Prostate gland (tissue), 2 donors: Measurements from ENCODE around the gene DACT2.

Experiments
- POLR2A ChIP-seq: fragments of 450-650 bp; IDR thresholded peaks from one replicate; pipeline ENCODE4 v1.6.1; 2016; ENCODE audit warnings: antibody characterized with exemption, mild to moderate bottlenecking
- POLR2AphosphoS5 ChIP-seq: sonication (generic); formaldehyde crosslinking; IDR thresholded peaks from one replicate; pipeline ENCODE4 v1.6.1; 2017; ENCODE audit warnings: antibody characterized with exemption
- TF ChIP-seq, protein P1 (sequence below), 4 experiments: fragments of 200-600 bp in 2 of 4; fragments of 450-650 bp in 2 of 4; sonication (generic) in 2 of 4; IDR thresholded peaks; 1 replicate in 3 of 4; 2 replicates in 1 of 4; pipeline ENCODE4 v1.5.1; 2016 to 2019; ENCODE audit warnings: antibody characterized with exemption in 4 of 4, mild to moderate bottlenecking in 2 of 4, moderate library complexity in 2 of 4

DNA sequence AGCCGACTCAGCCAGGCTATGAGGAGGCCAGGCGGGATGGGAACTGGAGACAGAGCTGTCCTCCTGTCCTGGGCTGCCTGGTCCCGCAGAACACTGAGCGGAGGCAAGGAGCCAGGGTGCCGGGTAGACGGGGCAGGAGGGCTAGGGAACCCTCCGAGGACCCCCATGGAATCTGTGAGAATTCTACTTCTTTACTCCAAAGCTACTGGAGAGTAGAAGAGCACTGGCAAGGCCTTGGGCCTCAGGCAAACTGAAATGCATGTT is 14.9 kb downstream of the DACT2 start:
- TF ChIP-seq, protein P1, sequence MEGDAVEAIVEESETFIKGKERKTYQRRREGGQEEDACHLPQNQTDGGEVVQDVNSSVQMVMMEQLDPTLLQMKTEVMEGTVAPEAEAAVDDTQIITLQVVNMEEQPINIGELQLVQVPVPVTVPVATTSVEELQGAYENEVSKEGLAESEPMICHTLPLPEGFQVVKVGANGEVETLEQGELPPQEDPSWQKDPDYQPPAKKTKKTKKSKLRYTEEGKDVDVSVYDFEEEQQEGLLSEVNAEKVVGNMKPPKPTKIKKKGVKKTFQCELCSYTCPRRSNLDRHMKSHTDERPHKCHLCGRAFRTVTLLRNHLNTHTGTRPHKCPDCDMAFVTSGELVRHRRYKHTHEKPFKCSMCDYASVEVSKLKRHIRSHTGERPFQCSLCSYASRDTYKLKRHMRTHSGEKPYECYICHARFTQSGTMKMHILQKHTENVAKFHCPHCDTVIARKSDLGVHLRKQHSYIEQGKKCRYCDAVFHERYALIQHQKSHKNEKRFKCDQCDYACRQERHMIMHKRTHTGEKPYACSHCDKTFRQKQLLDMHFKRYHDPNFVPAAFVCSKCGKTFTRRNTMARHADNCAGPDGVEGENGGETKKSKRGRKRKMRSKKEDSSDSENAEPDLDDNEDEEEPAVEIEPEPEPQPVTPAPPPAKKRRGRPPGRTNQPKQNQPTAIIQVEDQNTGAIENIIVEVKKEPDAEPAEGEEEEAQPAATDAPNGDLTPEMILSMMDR (IDR thresholded peaks at IDR 0.05), result no peak
- TF ChIP-seq POLR2A (no peak), POLR2AphosphoS5 (no peak)
